ENCODE data around the gene INSL3. TPM values are rescaled to one million over a fixed set of nuclear protein-coding genes. Genes with fewer than 3 reads are reported as not detected.

Gene INSL3
- total and polyA plus RNA-seq, 2 donors (not counting 3 experiments of a cell fraction or from before 2014, with no cell fraction given) = not detected

GRCh38 chr19:17869114-17869608 is 47.8 kb upstream of the INSL3 start:
- Histone ChIP-seq H3K4me1 (ENCODE audit: control insufficient read depth, extremely low read depth, insufficient read depth, low read length) (no peaks in the 10 kb centered on the region), H3K9ac (replicated peaks; ENCODE audit: extremely low read depth, insufficient read depth, low read length) (no peak overlapping the region), H3K27me3 (ENCODE audit: control insufficient read depth in 2 of 2, insufficient read depth in 2 of 2, low read length in 2 of 2) (peaks cover 41 to 52% of the 10 kb centered on the region in 2 experiments), H4K20me1 (replicated peaks; ENCODE audit: control insufficient read depth, extremely low read depth, insufficient read depth, low read length) (no peaks in the 10 kb centered on the region), H3K9me3 (replicated peaks; ENCODE audit: control insufficient read depth, insufficient read depth, low read length) (no peaks in the 10 kb centered on the region), H3K79me2 (ENCODE audit: control insufficient read depth, insufficient read depth, low read length) (no peaks in the 10 kb centered on the region), H3K9me1 (replicated peaks; ENCODE audit: control insufficient read depth, extremely low read depth, insufficient read depth, low read length) (no peaks in the 10 kb centered on the region), H3K4me2 (ENCODE audit: insufficient read depth, low read length) (no peak overlapping the region), H3K27ac (ENCODE audit: insufficient read depth, low read depth, low read length) (no peak overlapping the region), H2AFZ (ENCODE audit: low read depth, low read length) (no peak overlapping the region), H3K36me3 (ENCODE audit: control insufficient read depth in 2 of 2, extremely low read depth in 1 of 2, insufficient read depth in 2 of 2, low read length in 2 of 2) (peaks cover 0 to 3% of the 10 kb centered on the region in 2 experiments), H3K4me3 (replicated peaks in 1 of 3; ENCODE audit: insufficient read depth in 1 of 3, low read depth in 1 of 3, low read length in 3 of 3) (no peak overlapping the region)
- dilution Hi-C loops (cut with MboI; ENCODE audit: extremely low pct_ligation_motif_present, low sequenced_read_pairs) = no loop called here
- FAIRE-seq = no peak
- TF ChIP-seq JUN (IDR thresholded peaks at IDR 0.05; ENCODE audit: borderline replicate concordance, insufficient read depth, insufficient read length, low read depth) = no peak
- TF ChIP-seq EZH2 (IDR thresholded peaks at IDR 0.05; ENCODE audit: borderline replicate concordance, low read depth, low read length, severe bottlenecking) = peak; percentile 75
- DNase-seq (ENCODE audit: low read depth, low spot score) = no peak
- no TSS peak for BruUV-seq (replicated peaks)
- POLR2A ChIA-PET = interaction anchor here (2.8 kb wide), 1 partner anchor 10 kb away, joined by 13 read pairs; the partner anchor contains the start of gene RPL18A
- intact Hi-C loops (cut with micrococcal nuclease) = no loop called here
- CTCF ChIA-PET = interaction anchor here (2.2 to 5.0 kb wide), 3 partner anchors 9 to 126 kb away, joined by 11 to 118 read pairs (median 86); partner anchors contain the start of genes CCDC124 and RPL18A

DNA sequence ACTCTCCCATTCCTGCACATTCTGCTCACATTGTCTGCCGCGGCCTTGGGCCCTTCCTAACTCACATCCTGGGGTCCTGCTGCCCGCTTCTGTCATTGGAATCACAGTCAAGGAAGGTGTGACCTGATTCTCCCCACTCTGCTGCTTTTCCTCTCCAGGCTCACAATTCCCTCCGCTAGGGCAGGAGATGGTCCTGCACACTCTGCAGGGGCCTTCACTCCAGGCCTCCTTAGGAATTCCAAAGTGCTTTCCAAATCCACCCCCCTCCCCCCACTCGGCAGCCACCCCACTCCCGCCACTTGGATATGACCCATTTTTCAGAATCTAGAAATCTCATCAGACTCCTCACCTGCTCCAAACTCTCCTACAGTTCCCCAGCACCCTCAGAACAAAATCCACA is 47.4 kb upstream of the INSL3 start:
- Histone ChIP-seq H3K9me1 (replicated peaks; ENCODE audit: control insufficient read depth, extremely low read depth, insufficient read depth, low read length) (no peaks in the 10 kb centered on the region), H3K27me3 (ENCODE audit: control insufficient read depth in 2 of 2, insufficient read depth in 2 of 2, low read length in 2 of 2) (peaks cover 41 to 51% of the 10 kb centered on the region in 2 experiments), H4K20me1 (replicated peaks; ENCODE audit: control insufficient read depth, extremely low read depth, insufficient read depth, low read length) (no peaks in the 10 kb centered on the region), H3K36me3 (ENCODE audit: control insufficient read depth in 2 of 2, extremely low read depth in 1 of 2, insufficient read depth in 2 of 2, low read length in 2 of 2) (peaks cover under 1 to 8% of the 10 kb centered on the region in 2 experiments), H3K9me3 (replicated peaks; ENCODE audit: control insufficient read depth, insufficient read depth, low read length) (no peaks in the 10 kb centered on the region), H3K9ac (replicated peaks; ENCODE audit: extremely low read depth, insufficient read depth, low read length) (no peak overlapping the region), H3K4me1 (ENCODE audit: control insufficient read depth, extremely low read depth, insufficient read depth, low read length) (no peaks in the 10 kb centered on the region), H3K4me3 (replicated peaks in 1 of 3; ENCODE audit: insufficient read depth in 1 of 3, low read depth in 1 of 3, low read length in 3 of 3) (no peak overlapping the region), H3K79me2 (ENCODE audit: control insufficient read depth, insufficient read depth, low read length) (no peaks in the 10 kb centered on the region), H3K27ac (ENCODE audit: insufficient read depth, low read depth, low read length) (no peak overlapping the region), H3K4me2 (ENCODE audit: insufficient read depth, low read length) (no peak overlapping the region), H2AFZ (ENCODE audit: low read depth, low read length) (no peak overlapping the region)
- no TSS peak for BruUV-seq (replicated peaks)
- DNase-seq (ENCODE audit: low read depth, low spot score) = no peak
- POLR2A ChIA-PET = no interaction called here
- intact Hi-C loops (cut with micrococcal nuclease) = no loop called here
- TF ChIP-seq JUN (IDR thresholded peaks at IDR 0.05; ENCODE audit: borderline replicate concordance, insufficient read depth, insufficient read length, low read depth) (no peak), FOS (IDR thresholded peaks at IDR 0.05; ENCODE audit: borderline replicate concordance, insufficient read depth, low read length) (no peak), EZH2 (IDR thresholded peaks at IDR 0.05; ENCODE audit: borderline replicate concordance, low read depth, low read length, severe bottlenecking) (no peak), POLR2A (IDR thresholded peaks at IDR 0.05; ENCODE audit: low read depth, low read length) (no peak), MAX (IDR thresholded peaks at IDR 0.05; ENCODE audit: insufficient read depth, insufficient read length) (no peak), MYC (IDR thresholded peaks at IDR 0.05; ENCODE audit: low read depth, low read length) (no peak), GATA2 (IDR thresholded peaks at IDR 0.05; ENCODE audit: insufficient read depth, insufficient read length, low read depth, low read length) (no peak), POLR2AphosphoS5 (IDR thresholded peaks at IDR 0.05; ENCODE audit: insufficient read depth, low read depth, low read length) (no peak)
- TF ChIP-seq, protein P1, sequence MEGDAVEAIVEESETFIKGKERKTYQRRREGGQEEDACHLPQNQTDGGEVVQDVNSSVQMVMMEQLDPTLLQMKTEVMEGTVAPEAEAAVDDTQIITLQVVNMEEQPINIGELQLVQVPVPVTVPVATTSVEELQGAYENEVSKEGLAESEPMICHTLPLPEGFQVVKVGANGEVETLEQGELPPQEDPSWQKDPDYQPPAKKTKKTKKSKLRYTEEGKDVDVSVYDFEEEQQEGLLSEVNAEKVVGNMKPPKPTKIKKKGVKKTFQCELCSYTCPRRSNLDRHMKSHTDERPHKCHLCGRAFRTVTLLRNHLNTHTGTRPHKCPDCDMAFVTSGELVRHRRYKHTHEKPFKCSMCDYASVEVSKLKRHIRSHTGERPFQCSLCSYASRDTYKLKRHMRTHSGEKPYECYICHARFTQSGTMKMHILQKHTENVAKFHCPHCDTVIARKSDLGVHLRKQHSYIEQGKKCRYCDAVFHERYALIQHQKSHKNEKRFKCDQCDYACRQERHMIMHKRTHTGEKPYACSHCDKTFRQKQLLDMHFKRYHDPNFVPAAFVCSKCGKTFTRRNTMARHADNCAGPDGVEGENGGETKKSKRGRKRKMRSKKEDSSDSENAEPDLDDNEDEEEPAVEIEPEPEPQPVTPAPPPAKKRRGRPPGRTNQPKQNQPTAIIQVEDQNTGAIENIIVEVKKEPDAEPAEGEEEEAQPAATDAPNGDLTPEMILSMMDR (IDR thresholded peaks at IDR 0.05; ENCODE audit: extremely low read depth in 1 of 2, insufficient read depth in 1 of 2, low read depth in 1 of 2, low read length in 2 of 2) = no peak
- no peak for FAIRE-seq
- dilution Hi-C loops (cut with MboI; ENCODE audit: extremely low pct_ligation_motif_present, low sequenced_read_pairs) = no loop called here
- CTCF ChIA-PET = interaction anchor here (2.2 to 5.0 kb wide), 3 partner anchors 9 to 127 kb away, joined by 11 to 118 read pairs (median 86); partner anchors contain the start of genes CCDC124 and RPL18A
